Activated naive CD8-positive, alpha-beta T cell (primary cell): Measurements from ENCODE around the gene SLC2A3.
"Not testable (repeated sequence)": the region's sequence is repeated elsewhere in the genome, so short reads cannot be mapped to it uniquely, and the experiment has no call there.

Experiments
- H3K27ac Mint-ChIP-seq: one replicate; pipeline ENCODE4 v1.8.0; 2021; ENCODE audit warnings: mixed read lengths
- H3K27me3 Mint-ChIP-seq: one replicate; pipeline ENCODE4 v1.8.0; 2021; ENCODE audit warnings: mixed read lengths
- H3K36me3 Mint-ChIP-seq: one replicate; pipeline ENCODE4 v1.8.0; 2021; ENCODE audit warnings: mixed read lengths
- H3K4me1 Mint-ChIP-seq: one replicate; pipeline ENCODE4 v1.8.0; 2021; ENCODE audit warnings: low read depth, mixed read lengths
- H3K4me3 Mint-ChIP-seq: one replicate; pipeline ENCODE4 v1.8.0; 2021; ENCODE audit warnings: mild to moderate bottlenecking, mixed read lengths
- H3K9me3 Mint-ChIP-seq: one replicate; pipeline ENCODE4 v1.8.0; 2021; ENCODE audit warnings: low read depth, mixed read lengths

Gene SLC2A3

DNA sequence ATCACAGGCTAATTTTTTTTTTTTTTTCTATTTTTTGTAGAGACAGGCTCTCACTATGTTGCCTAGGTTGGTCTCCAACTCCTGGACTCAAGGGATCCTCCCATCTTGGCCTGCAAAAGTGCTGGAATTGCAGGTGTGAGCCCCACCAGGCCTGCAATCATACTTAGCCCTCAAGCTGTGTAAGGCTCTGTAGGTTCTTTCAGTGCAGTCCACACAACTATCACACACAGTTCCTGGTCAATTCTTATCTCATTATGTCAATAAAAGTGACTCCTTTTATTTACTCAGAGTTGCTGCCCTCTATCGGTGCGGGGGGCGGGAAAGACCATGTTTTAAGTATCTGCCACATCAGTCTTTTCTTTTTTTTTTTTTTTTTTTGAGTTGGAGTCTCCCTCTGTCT is 29.0 kb downstream of the SLC2A3 start:
- H3K36me3 Mint-ChIP-seq: no peaks in the 10 kb centered on the region
- no peaks in the 10 kb centered on the region for H3K4me1 Mint-ChIP-seq
- H3K9me3 Mint-ChIP-seq: no peaks in the 10 kb centered on the region
- H3K4me3 Mint-ChIP-seq: no peak overlapping the region
- no peak overlapping the region for H3K27ac Mint-ChIP-seq
- no peaks in the 10 kb centered on the region for H3K27me3 Mint-ChIP-seq

- H3K9me3 Mint-ChIP-seq, H3K4me1 Mint-ChIP-seq, H3K4me3 Mint-ChIP-seq, H3K27me3 Mint-ChIP-seq, H3K36me3 Mint-ChIP-seq, H3K27ac Mint-ChIP-seq: not testable (repeated sequence)
Measured at GRCh38 chr12:7906303-7906702, 29.7 kb downstream of the SLC2A3 start.

DNA sequence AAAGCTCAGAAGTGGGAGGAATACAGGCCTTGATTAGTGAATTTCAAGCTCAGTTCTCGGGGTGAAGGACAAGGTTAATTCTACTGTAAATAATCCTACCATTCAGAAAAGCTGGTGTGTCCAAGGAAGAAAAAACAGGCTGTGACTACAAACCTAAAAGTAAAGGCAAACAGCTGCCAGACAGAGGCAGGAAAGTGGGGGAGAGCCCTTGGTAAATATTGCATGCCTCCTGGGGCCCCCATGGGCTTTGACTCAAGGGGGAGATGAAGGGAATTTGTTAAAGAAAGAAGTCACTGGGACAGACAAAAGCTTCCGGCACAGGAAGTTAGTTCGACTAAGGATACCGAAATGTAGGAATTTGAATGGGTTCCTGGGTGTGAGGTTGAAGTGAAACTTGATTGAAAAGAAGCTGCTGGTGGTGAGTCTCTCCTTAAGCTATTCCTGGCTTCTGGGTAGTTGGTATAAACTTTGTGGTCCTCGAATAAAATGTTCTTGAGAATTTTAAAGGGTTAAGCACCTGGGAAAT is 30.3 kb downstream of the SLC2A3 start:
- H3K4me1 Mint-ChIP-seq, H3K4me3 Mint-ChIP-seq, H3K36me3 Mint-ChIP-seq, H3K27me3 Mint-ChIP-seq, H3K27ac Mint-ChIP-seq, H3K9me3 Mint-ChIP-seq: not testable (repeated sequence)

DNA sequence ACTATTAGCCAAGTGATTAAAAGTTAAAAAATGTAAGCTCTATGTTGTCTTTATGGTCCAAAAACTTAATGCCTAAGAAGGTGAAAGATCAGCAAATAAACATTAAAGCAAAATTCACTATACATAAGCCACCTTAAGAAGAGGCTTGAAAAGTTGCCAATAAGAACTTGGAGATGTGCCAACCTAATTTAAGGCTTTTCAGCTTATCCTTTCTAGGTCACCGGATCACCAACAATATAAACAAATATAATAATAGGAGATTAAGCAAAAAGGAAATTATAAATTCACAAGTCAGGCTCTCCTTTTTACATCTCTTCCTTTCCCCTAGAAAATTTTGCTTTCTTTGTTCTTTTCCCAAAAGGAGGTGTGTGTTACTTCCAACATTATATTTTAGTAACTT is 30.9 kb downstream of the SLC2A3 start:
- no peaks in the 10 kb centered on the region for H3K4me1 Mint-ChIP-seq
- H3K27ac Mint-ChIP-seq: no peak overlapping the region
- no peaks in the 10 kb centered on the region for H3K36me3 Mint-ChIP-seq
- H3K9me3 Mint-ChIP-seq: no peaks in the 10 kb centered on the region
- no peaks in the 10 kb centered on the region for H3K27me3 Mint-ChIP-seq
- H3K4me3 Mint-ChIP-seq: no peak overlapping the region

DNA sequence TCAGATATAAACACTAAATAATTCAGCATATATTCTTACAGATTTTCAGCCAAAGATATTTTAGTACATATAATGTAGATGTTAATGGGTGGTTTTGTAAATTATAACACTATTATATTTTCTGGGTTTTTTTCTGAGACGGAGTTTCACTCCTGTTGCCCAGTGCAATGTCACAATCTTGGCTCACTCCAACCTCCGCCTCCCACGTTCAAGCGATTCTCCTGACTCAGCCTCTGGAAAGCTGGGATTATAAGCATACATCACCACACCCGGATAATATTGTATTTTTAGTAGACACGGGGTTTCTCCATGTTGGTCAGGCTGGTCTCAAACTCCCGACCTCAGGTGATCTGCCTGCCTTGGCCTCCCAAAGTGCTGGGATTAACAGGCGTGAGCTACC is 33.6 kb downstream of the SLC2A3 start:
- H3K36me3 Mint-ChIP-seq, H3K27me3 Mint-ChIP-seq, H3K4me1 Mint-ChIP-seq, H3K9me3 Mint-ChIP-seq, H3K27ac Mint-ChIP-seq, H3K4me3 Mint-ChIP-seq: not testable (repeated sequence)

- no peaks in the 10 kb centered on the region for H3K9me3 Mint-ChIP-seq
- H3K27me3 Mint-ChIP-seq: no peaks in the 10 kb centered on the region
- H3K4me3 Mint-ChIP-seq: no peak overlapping the region
- no peaks in the 10 kb centered on the region for H3K36me3 Mint-ChIP-seq
- no peak overlapping the region for H3K27ac Mint-ChIP-seq
- no peaks in the 10 kb centered on the region for H3K4me1 Mint-ChIP-seq
Measured at GRCh38 chr12:7899755-7900154, 36.2 kb downstream of the SLC2A3 start.

DNA sequence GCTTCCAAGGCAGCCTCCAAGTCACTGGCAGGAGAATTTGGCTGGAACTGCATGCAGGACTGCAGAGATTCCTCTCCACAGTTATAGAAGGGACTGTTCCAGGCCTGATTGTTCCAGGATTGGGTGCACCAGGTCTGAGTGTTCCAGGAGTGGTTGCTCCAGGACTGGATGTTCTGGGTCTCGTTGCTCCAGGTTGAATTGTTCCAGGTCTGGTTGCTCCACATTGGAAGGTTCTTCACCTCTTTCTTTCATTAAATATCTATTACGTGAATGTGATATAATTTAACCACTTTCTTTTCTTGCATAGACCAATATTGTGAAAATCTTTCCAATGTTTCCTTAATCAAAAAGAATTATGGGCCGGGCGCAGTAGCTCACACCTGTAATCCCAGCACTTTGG is 39.3 kb downstream of the SLC2A3 start:
- not testable (repeated sequence) for H3K27ac Mint-ChIP-seq, H3K27me3 Mint-ChIP-seq, H3K9me3 Mint-ChIP-seq, H3K36me3 Mint-ChIP-seq, H3K4me1 Mint-ChIP-seq, H3K4me3 Mint-ChIP-seq

DNA sequence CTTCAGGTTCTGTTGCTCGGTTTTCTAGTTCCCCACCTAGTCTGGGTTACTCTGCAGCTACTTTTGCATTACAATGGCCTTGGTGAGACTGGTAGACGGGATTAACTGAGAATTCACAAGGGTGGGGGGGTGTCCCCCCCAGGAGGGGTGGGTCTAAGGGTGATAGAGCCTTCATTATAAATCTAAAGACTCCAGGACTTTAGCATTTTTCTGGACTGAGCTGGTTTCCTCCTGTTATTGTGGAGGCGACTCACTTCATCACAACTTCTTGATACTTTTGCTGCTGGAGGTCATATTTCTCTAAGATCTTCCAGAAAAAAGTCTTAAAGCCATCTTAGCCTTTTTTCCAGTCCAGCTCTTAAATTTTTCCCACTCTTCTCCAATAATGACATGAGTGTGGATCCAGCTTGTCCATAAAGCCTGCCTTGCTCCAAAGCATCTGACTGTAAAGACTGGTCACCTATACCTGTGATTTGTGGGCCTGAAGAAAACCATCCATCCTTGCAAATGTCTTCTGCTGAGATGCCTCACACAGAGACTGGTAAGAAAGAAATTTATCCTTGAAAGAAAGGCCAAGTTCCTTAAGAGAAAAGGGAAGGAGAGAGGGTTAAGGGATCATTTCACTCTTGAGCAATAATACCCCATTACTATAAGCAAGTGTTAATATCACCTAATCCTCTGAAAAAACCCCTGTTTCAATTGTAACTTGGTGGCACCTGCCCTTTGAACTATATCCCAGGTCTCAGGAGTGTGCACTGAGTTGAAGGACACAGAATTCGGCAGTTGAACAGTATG is 43.6 kb downstream of the SLC2A3 start:
- Mint-ChIP-seq H3K27me3 (peaks cover 8% of the 10 kb centered on the region), H3K4me3 (no peak overlapping the region), H3K36me3 (no peaks in the 10 kb centered on the region), H3K4me1 (no peaks in the 10 kb centered on the region), H3K27ac (no peak overlapping the region), H3K9me3 (no peaks in the 10 kb centered on the region)

DNA sequence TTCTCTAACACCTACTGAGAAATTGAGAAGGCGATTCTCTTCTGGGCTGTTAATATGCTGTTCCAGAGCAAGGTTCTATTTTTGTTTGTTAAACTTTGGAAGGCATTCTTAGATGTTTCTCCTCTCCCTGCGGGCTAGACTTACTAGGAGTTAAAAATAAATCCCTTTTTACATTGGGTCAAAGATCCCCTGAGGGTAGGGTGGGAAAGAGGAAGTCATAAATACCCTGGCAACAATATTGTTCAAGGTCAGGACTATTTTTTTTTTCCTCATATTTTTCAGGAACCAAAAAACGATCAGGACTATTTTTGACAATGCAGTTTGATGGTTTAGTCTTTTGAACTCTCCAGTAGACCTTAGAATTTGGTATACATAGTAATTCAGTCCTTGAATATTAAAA is 51.3 kb downstream of the SLC2A3 start:
- H3K9me3 Mint-ChIP-seq: no peaks in the 10 kb centered on the region
- H3K4me1 Mint-ChIP-seq: no peaks in the 10 kb centered on the region
- no peak overlapping the region for H3K27ac Mint-ChIP-seq
- H3K36me3 Mint-ChIP-seq: no peaks in the 10 kb centered on the region
- no peak overlapping the region for H3K4me3 Mint-ChIP-seq
- peaks cover 5% of the 10 kb centered on the region for H3K27me3 Mint-ChIP-seq

GRCh38 chr12:7881736-7882120 is 54.3 kb downstream of the SLC2A3 start:
- H3K27me3 Mint-ChIP-seq, H3K9me3 Mint-ChIP-seq, H3K27ac Mint-ChIP-seq, H3K36me3 Mint-ChIP-seq, H3K4me3 Mint-ChIP-seq, H3K4me1 Mint-ChIP-seq: not testable (repeated sequence)

- not testable (repeated sequence) for H3K4me1 Mint-ChIP-seq, H3K36me3 Mint-ChIP-seq, H3K27ac Mint-ChIP-seq, H3K4me3 Mint-ChIP-seq, H3K27me3 Mint-ChIP-seq, H3K9me3 Mint-ChIP-seq
Measured at GRCh38 chr12:7880952-7881735, 54.8 kb downstream of the SLC2A3 start.

GRCh38 chr12:7879246-7879645 is 56.7 kb downstream of the SLC2A3 start:
- Mint-ChIP-seq H3K27ac (no peak overlapping the region), H3K4me3 (no peak overlapping the region), H3K4me1 (no peaks in the 10 kb centered on the region), H3K36me3 (no peaks in the 10 kb centered on the region), H3K27me3 (no peaks in the 10 kb centered on the region), H3K9me3 (no peaks in the 10 kb centered on the region)

DNA sequence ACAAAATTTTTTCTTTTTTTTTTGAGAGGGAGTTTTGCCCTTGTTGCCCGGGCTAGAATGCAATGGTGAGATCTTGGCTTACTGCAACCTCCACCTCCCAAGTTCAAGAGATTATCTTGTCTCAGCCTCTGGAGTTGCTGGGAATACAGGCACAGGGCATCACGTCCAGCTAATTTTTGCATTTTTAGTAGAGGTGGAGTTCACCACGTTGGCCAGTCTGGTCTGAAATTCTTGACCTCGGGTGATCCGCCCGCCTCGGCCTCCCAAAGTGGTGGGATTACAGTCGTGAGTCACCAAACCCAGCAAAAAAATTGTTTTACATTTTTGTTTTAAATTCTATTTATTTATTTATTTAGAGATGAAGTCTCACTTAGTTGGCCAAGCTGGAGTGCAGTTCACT is 58.6 kb downstream of the SLC2A3 start:
- H3K4me3 Mint-ChIP-seq: no peak overlapping the region
- H3K27me3 Mint-ChIP-seq: peaks cover 6% of the 10 kb centered on the region
- H3K27ac Mint-ChIP-seq: no peak overlapping the region
- no peaks in the 10 kb centered on the region for H3K36me3 Mint-ChIP-seq
- H3K9me3 Mint-ChIP-seq: no peaks in the 10 kb centered on the region
- peaks cover 2% of the 10 kb centered on the region for H3K4me1 Mint-ChIP-seq

DNA sequence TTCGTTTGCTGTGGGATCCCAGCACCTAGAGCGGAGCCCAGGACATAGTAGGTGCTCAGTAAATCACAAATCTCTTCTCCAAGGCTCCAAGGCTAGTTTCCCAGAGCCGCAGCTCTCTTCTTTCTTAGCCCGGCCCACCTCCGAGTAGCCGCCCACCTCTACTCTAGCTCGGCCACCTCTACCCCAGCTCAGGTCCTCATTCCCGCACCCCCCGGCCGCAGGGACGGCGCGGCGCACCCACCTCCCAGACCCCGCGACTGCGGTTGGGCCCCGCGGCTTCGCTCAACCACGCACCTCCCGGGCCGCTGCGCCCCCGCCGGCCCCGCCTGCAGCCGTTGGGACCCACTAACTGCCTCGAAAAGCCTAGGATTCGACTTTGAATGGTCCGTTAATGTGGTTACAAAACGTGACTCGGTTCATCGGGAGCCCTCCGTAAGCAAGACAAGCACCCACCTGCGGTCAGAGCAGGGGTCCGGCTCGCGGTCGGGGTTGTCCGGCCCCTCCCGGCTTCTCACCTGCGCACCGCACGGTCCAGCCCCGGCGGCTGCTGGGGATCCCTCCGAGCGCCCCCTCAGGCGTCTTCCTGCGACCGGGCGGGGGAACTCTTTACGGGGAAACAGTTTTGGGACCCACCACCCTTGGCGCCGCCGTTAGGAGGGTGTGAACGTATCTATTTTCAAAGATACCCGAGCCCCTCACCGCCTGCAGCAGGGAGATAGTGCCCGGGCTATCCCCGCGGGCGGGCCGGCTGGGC is 63.2 kb downstream of the SLC2A3 start, which contains the start of gene SLC2A14:
Gene SLC2A14, minus strand, starts transcription at position 350 of the 754 bp plus-strand sequence. CDS start 3,035 bp downstream, outside the sequence.
- Mint-ChIP-seq H3K27me3 (peaks cover 13% of the 10 kb centered on the region), H3K36me3 (peaks cover 6% of the 10 kb centered on the region), H3K4me1 (peaks cover 2% of the 10 kb centered on the region), H3K9me3 (no peaks in the 10 kb centered on the region), H3K4me3 (peak within 1 kb of the TSS; percentile 49), H3K27ac (no peak within 1 kb of the TSS)

DNA sequence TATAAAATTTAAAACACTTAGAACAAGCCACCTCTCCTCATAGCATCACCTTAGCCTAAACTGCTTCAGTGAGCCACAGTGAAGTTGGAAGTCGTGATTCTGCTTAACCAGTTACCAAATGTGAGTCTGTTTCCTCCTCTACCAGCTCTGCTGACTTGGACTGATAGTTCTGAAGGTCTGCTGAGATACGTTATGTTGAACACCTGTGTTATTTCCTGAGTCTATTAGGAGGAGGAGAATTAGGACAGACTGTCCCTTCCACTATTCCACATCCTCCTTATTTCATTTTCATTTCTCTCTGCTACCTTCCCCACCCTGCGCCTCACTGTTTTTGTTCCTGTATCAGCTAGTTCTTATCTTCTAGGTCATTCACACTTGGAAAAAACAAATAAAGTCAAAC is 65.7 kb downstream of the SLC2A3 start:
- peaks cover 6% of the 10 kb centered on the region for H3K36me3 Mint-ChIP-seq
- no peak overlapping the region for H3K27ac Mint-ChIP-seq
- peaks cover 2% of the 10 kb centered on the region for H3K4me1 Mint-ChIP-seq
- H3K27me3 Mint-ChIP-seq: peaks cover 13% of the 10 kb centered on the region
- no peak overlapping the region for H3K4me3 Mint-ChIP-seq
- no peaks in the 10 kb centered on the region for H3K9me3 Mint-ChIP-seq
